ENCODE results near the gene PLIN4.

Gene PLIN4

DNA sequence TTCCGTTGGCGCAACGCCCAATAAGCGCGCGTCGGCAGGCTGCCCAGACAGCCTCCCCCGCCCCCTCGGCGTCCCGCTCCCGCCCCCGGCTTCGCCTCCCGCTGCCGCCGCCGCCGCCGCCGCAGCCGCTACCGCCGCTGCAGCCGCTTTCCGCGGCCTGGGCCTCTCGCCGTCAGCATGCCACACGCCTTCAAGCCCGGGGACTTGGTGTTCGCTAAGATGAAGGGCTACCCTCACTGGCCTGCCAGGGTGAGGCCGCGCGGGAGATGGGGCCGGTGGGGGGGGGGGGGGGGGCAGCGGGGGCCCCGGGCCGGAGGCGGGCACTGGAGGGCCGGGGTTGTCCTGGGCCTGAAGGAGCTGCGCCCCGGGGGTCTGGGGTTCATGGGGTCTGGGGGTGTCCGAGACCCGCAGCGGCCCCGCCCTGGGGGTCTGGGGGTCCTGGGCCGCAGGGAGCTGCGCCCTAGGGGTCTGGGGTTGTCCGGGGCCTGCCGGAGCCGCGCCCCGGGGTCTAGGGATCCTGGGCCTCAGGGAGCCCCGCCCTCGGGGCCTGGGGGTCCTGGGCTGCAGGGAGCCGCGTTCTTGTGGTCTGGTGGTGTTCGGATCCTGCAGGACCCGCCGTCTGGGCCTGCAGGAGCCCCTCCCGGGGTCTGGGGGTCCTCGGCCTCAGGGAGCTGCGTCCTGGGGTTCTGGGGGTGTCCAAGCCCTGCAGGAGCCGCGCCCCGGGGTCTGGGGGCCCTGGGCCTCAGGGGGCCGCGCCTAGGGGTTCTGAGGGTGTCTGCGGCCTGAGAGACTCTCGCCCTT is 45.9 kb downstream of the PLIN4 start, which contains the start of gene HDGFL2:
TSS of gene HDGFL2 (plus strand) at position 124 of the 801 bp plus-strand sequence. CDS start at position 178, 54 bp downstream.
- TF ChIP-seq, protein P1, sequence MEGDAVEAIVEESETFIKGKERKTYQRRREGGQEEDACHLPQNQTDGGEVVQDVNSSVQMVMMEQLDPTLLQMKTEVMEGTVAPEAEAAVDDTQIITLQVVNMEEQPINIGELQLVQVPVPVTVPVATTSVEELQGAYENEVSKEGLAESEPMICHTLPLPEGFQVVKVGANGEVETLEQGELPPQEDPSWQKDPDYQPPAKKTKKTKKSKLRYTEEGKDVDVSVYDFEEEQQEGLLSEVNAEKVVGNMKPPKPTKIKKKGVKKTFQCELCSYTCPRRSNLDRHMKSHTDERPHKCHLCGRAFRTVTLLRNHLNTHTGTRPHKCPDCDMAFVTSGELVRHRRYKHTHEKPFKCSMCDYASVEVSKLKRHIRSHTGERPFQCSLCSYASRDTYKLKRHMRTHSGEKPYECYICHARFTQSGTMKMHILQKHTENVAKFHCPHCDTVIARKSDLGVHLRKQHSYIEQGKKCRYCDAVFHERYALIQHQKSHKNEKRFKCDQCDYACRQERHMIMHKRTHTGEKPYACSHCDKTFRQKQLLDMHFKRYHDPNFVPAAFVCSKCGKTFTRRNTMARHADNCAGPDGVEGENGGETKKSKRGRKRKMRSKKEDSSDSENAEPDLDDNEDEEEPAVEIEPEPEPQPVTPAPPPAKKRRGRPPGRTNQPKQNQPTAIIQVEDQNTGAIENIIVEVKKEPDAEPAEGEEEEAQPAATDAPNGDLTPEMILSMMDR (IDR thresholded peaks at IDR 0.05): no peak
- no peak for DNase-seq (ENCODE audit: low spot score)
- Histone ChIP-seq H3K4me3 (peak within 1 kb of the TSS; percentile 86), H3K27ac (peak within 1 kb of the TSS; percentile 70 to 85)

DNA sequence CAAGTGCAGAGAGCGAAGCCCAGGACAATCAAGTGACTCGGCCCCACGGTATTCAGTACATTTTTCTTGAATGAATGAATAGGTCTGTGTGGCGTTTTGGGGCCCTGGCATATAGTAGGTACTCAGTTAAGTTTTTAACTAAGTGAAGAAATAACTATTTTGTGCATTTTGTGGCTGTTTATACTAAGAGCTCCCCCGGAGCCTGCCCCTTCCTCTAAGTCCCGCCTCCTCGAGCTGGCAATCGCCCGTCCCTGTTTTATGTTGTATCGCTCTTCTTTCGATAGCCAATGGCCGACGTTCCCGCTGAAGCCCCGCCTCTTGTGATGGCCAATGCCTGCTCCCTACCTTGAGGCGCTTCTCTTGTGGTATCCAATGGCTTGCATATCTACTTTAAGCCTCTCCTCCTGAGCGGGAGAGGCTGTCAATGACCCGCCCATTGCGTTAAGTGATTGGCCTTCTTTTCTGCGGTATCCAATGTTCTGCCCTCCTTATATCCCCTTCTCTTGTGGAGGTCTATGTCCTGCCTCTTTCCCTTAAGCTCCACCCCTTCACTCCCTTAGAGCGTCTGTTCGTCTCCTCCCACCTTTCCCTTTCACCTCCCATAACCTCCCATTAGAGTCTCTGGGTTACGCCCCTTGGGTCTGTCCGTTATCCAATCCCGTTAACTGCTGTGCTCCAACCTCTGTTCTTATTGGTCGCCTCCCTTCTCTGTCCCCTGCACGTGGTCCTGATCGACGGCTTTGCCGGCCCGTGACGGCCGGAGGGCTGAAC is 46.7 kb downstream of the PLIN4 start:
- TF ChIP-seq, protein P1 (IDR thresholded peaks at IDR 0.05): no peak
- Histone ChIP-seq H3K4me3 (peak overlapping the region; percentile 86), H3K27ac (peak overlapping the region; percentile 70 to 85)
- DNase-seq (ENCODE audit: low spot score): peak; percentile 99

DNA sequence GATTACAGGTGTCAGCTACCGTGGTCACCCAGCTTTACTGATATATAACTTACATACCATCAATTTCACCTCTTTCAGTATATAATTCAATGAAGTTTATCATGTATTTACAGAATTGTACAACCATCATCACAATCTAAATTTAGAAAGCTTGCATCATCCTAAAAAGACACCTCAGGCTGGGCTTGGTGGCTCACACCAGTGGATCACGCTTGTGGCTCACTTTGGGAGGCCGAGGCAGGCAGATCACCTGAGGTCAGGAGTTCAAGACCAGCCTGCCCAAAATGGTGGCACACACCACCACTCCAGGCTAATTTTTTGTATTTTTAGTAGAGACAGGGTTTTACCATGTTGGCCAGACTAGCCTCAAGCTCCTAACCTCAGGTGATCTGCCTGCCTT is 50.5 kb downstream of the PLIN4 start:
- no peak for DNase-seq (ENCODE audit: low spot score)
- Histone ChIP-seq H3K27ac (no peak overlapping the region), H3K4me3 (no peak overlapping the region)
- TF ChIP-seq, protein P1 (IDR thresholded peaks at IDR 0.05): no peak

- Histone ChIP-seq H3K27ac (no peak overlapping the region), H3K4me3 (no peak overlapping the region)
- TF ChIP-seq, protein P1 (IDR thresholded peaks at IDR 0.05): no peak
- no peak for DNase-seq (ENCODE audit: low spot score)
These were observed 53.3 kb downstream of the PLIN4 start for GRCh38 chr19:4464815-4465581.

- TF ChIP-seq, protein P1 (IDR thresholded peaks at IDR 0.05): no peak
- peak; percentile 98 for DNase-seq (ENCODE audit: low spot score)
- H3K27ac ChIP-seq: peak within 1 kb of the TSS; percentile 77 to 92
- H3K4me3 ChIP-seq: peak within 1 kb of the TSS; percentile 88
These were observed 60.5 kb downstream of the PLIN4 start, which contains the start of gene UBXN6 for GRCh38 chr19:4457654-4458395. TSS of gene UBXN6 (minus strand) at chr19:4457794. CDS start at chr19:4457697, 97 bp downstream.

Measured in coronary artery (tissue), 2 donors.